ENCODE measurements around the gene ADAMTS17. TPM values are rescaled to one million over a fixed set of nuclear protein-coding genes. Genes with fewer than 3 reads are reported as not detected.
A peak's percentile ranks its signal among the peaks of the same experiment; 100 is the strongest.
"Not testable (repeated sequence)": the region's sequence is repeated elsewhere in the genome, so short reads cannot be mapped to it uniquely, and the experiment has no call there.

The ADAMTS17 gene
- total and polyA plus RNA-seq, 8 donors, result 4.2 to 16.4 (median 10.8) TPM

DNA sequence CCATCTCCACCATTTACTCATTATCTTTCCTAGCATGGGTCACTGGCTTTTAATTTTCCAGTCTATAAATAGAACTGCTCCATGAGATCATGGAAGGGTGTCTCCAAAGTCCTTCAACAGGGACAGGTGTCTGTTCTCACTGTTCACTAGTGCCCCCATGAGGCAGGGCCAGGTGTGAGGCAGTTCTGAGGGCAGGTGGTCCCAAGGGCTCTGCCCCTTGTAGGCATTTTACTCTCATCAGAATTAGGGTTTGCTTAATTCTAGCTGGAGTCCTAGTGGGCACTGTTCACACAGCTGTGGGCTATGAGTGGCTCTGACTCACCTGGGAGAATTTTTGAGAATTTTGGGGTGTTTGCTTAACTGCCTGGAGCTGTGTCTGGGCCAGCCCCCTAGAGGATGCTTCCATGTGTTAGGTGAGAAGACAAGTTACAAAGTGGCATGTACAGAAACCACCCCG is 360.6 kb downstream of the ADAMTS17 start:
- no peak overlapping the region for H3K4me3 ChIP-seq
- TF ChIP-seq, protein P1, sequence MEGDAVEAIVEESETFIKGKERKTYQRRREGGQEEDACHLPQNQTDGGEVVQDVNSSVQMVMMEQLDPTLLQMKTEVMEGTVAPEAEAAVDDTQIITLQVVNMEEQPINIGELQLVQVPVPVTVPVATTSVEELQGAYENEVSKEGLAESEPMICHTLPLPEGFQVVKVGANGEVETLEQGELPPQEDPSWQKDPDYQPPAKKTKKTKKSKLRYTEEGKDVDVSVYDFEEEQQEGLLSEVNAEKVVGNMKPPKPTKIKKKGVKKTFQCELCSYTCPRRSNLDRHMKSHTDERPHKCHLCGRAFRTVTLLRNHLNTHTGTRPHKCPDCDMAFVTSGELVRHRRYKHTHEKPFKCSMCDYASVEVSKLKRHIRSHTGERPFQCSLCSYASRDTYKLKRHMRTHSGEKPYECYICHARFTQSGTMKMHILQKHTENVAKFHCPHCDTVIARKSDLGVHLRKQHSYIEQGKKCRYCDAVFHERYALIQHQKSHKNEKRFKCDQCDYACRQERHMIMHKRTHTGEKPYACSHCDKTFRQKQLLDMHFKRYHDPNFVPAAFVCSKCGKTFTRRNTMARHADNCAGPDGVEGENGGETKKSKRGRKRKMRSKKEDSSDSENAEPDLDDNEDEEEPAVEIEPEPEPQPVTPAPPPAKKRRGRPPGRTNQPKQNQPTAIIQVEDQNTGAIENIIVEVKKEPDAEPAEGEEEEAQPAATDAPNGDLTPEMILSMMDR (IDR thresholded peaks at IDR 0.05), result no peak
- WGBS, 2 donors, result 79% methylated on average over 1 of the region's 1 CpG
- no peaks in the 10 kb centered on the region for H3K27me3 ChIP-seq
- H3K9me3 ChIP-seq, result no peaks in the 10 kb centered on the region
- no peak overlapping the region for H3K27ac ChIP-seq
- FAIRE-seq, result no peak
- ATAC-seq, result peak in 3 of 4 donors; percentile 37 to 74 (median 47)
- no peaks in the 10 kb centered on the region for H3K4me1 ChIP-seq
- no peaks in the 10 kb centered on the region for H3K36me3 ChIP-seq
- intact Hi-C loops (cut with DNase I), result no loop called here
- DNase-seq, result peak in 1 of 6 donors; percentile 16

DNA sequence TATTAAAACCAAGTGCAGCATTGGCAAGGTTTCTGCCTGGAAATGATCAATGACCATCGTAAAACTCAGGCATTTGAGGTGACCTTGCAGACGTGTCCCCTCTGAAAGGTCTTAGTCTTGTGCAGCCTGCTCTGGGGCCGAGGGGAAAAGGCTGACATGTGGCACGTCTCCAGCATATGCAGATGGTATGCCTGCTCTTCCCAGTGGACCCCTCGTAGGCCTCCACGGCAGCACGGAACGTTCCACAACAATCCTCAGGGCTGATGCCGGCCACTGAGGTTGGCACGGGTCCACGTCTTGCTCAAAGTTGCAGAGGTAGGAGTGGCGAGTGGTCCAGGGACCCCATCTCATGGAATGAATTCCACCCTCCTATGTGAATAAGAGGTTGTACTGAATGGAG is 361.0 kb downstream of the ADAMTS17 start:
- no peaks in the 10 kb centered on the region for H3K27me3 ChIP-seq
- intact Hi-C loops (cut with DNase I), result no loop called here
- no peaks in the 10 kb centered on the region for H3K4me1 ChIP-seq
- 62 to 69% methylated on average over 12 of the region's 12 CpGs for WGBS, 2 donors
- no peak overlapping the region for H3K4me3 ChIP-seq
- DNase-seq, result peak in 1 of 6 donors; percentile 53
- no peaks in the 10 kb centered on the region for H3K36me3 ChIP-seq
- no peaks in the 10 kb centered on the region for H3K9me3 ChIP-seq
- ATAC-seq, result no peak
- H3K27ac ChIP-seq, result no peak overlapping the region
- no peak for FAIRE-seq
- TF ChIP-seq, protein P1 (IDR thresholded peaks at IDR 0.05), result no peak

DNA sequence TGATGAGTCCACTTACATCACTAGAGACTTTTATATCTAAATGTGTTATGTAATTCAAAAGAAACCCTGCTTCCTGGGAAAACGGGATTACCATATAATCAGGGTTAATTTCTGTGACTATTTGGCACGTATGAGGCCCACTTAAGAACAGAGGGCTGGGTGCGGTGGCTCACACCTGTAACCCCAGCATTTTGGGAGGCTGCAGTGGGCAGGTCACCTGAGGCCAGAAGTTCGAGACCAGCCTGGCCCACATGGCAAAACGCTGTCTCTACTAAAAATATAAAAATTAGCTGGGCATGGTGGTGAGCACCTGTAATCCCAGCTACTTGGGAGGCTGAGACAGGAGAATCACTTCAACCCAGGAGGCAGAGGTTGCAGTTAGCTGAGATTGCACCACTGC is 361.9 kb downstream of the ADAMTS17 start:
- WGBS, 2 donors, result 96 to 99% methylated on average over 5 of the region's 5 CpGs
- intact Hi-C loops (cut with DNase I); FAIRE-seq; H3K27ac ChIP-seq; H3K36me3 ChIP-seq; H3K4me1 ChIP-seq; H3K4me3 ChIP-seq; H3K9me3 ChIP-seq; H3K27me3 ChIP-seq; ATAC-seq: not testable (repeated sequence)
- DNase-seq, result peak in 1 of 6 donors; percentile 15

DNA sequence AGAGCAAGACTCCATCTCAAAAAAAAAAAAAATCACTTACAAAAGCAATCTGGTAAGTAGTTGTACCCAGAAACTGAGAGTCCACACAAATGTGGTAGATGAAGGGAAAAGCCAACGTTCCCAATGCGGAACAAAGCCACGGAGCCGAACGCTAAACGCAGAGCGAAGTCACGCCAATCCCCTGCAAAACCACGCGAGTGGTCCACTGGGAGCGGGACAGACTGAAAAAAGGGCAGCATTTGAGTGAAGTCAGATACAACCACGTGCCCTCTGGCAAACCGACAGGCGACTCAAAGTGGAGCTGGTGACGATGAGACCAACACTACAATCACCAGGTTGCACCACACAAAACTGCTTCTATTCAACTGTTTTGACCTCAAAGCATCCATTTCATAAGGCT is 362.4 kb downstream of the ADAMTS17 start:
- WGBS, 2 donors, result 98 to 100% methylated on average over 15 of the region's 15 CpGs
- Histone ChIP-seq H3K4me1 (no peaks in the 10 kb centered on the region), H3K9me3 (no peaks in the 10 kb centered on the region), H3K27me3 (no peaks in the 10 kb centered on the region), H3K36me3 (no peaks in the 10 kb centered on the region), H3K4me3 (no peak overlapping the region), H3K27ac (no peak overlapping the region)
- ATAC-seq, result no peak
- TF ChIP-seq, protein P1 (IDR thresholded peaks at IDR 0.05), result no peak
- no peak for FAIRE-seq
- DNase-seq, result peak in 1 of 6 donors; percentile 24
- intact Hi-C loops (cut with DNase I), result no loop called here

DNA sequence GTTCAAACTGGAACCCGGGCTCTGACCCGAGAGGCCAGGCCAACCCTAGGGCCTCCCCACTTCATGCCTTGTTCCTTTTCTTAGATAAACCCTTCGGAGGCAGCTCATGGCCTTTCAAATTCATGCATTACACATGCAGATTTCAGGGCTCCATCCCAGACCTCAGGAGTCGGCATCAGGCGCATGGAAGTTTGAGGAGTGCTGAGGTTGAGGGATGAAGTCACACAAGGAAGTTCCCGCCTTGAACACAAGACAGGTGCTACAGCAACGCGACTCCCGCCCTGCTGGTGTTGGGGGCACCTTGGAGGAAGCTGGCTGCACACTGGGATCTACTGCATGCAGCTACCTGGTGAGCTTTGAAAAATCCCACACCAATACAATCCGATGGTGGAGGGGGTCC is 363.3 kb downstream of the ADAMTS17 start:
- H3K4me3 ChIP-seq, result no peak overlapping the region
- 92 to 96% methylated on average over 10 of the region's 10 CpGs for WGBS, 2 donors
- H3K9me3 ChIP-seq, result no peaks in the 10 kb centered on the region
- H3K36me3 ChIP-seq, result no peaks in the 10 kb centered on the region
- DNase-seq, result no peak
- intact Hi-C loops (cut with DNase I), result no loop called here
- H3K27me3 ChIP-seq, result no peaks in the 10 kb centered on the region
- no peaks in the 10 kb centered on the region for H3K4me1 ChIP-seq
- H3K27ac ChIP-seq, result no peak overlapping the region
- TF ChIP-seq, protein P1 (IDR thresholded peaks at IDR 0.05), result no peak
- no peak for ATAC-seq
- FAIRE-seq, result no peak
